OCI-LY1 (cell line): ENCODE results near the gene SRP72.

ENCODE experiments used
- CTCF ChIP-seq: fragments of 200-600 bp; sonication (generic), shearing (Covaris generic); IDR thresholded peaks from 2 replicates; pipeline ENCODE4 v1.5.1; 2017; ENCODE audit warnings: mild to moderate bottlenecking, antibody characterized with exemption, low read length, moderate library complexity, mixed read lengths
- EZH2 ChIP-seq: fragments of 200-600 bp; sonication (generic), shearing (Covaris generic); IDR thresholded peaks from 2 replicates; pipeline ENCODE4 v1.8.0; 2017; ENCODE audit warnings: borderline replicate concordance, mixed run types, mild to moderate bottlenecking, antibody characterized with exemption, low read length, moderate library complexity, mixed read lengths

- TF ChIP-seq EZH2 (no peak), CTCF (no peak)
Measured at GRCh38 chr4:56427179-56427578, 40.2 kb upstream of the SRP72 start.
